Fibroblast of skin of right quadriceps (primary cell): ENCODE data around the gene BCR.

Experiments used
- DNase-seq: peaks from one replicate; pipeline ENCODE4 v3.0.0-alpha.2; 2013

BCR gene

GRCh38 chr22:23277583-23278295, 97.4 kb downstream of the BCR start:
- DNase-seq: no peak

- no peak for DNase-seq
Measured at GRCh38 chr22:23278883-23279675, 98.8 kb downstream of the BCR start.

- DNase-seq: no peak
Measured at GRCh38 chr22:23279781-23280180, 99.5 kb downstream of the BCR start.

GRCh38 chr22:23280356-23281052, 100.2 kb downstream of the BCR start:
- DNase-seq: no peak

GRCh38 chr22:23281053-23281405, 100.7 kb downstream of the BCR start:
- no peak for DNase-seq

- DNase-seq: peak; percentile 63
Measured at GRCh38 chr22:23281406-23282088, 101.2 kb downstream of the BCR start.

- DNase-seq: peak; percentile 13
Measured at GRCh38 chr22:23282089-23282501, 101.8 kb downstream of the BCR start.

- no peak for DNase-seq
Measured at GRCh38 chr22:23282516-23282915, 102.2 kb downstream of the BCR start.

GRCh38 chr22:23282986-23283385, 102.7 kb downstream of the BCR start:
- no peak for DNase-seq

- DNase-seq: no peak
Measured at GRCh38 chr22:23283591-23284503, 103.5 kb downstream of the BCR start.

- DNase-seq: no peak
Measured at GRCh38 chr22:23284504-23285033, 104.3 kb downstream of the BCR start.

- DNase-seq: no peak
Measured at GRCh38 chr22:23285236-23285635, 104.9 kb downstream of the BCR start.

GRCh38 chr22:23285734-23286133, 105.4 kb downstream of the BCR start:
- DNase-seq: no peak

- no peak for DNase-seq
Measured at GRCh38 chr22:23286296-23286695, 106.0 kb downstream of the BCR start.

- no peak for DNase-seq
Measured at GRCh38 chr22:23287136-23288095, 107.1 kb downstream of the BCR start.

- DNase-seq: no peak
Measured at GRCh38 chr22:23288301-23289129, 108.2 kb downstream of the BCR start.

GRCh38 chr22:23289130-23289503, 108.8 kb downstream of the BCR start:
- DNase-seq: no peak

GRCh38 chr22:23289851-23290724, 109.8 kb downstream of the BCR start:
- peak; percentile 41 for DNase-seq
